HEK293 (cell line): ENCODE results near the gene RABGGTA.

Experiments used
- CTCF ChIA-PET: fragments of 350-600 bp; formaldehyde crosslinking; extraction: SDS; loops from one replicate; lab custom pipeline; 2021; ENCODE audit warnings: antibody characterized with exemption; lab: Yijun Ruan, JAX
- POLR2A ChIA-PET: fragments of 300-600 bp; formaldehyde crosslinking; extraction: SDS; loops from one replicate; lab custom pipeline; 2020; ENCODE audit warnings: antibody characterized with exemption, inconsistent platforms; lab: Yijun Ruan, JAX
- H3K27ac ChIP-seq: fragments of 200-500 bp; sonication (Bioruptor generic); 2 replicates; pipeline ENCODE4 v1.5.1; 2014; ENCODE audit warnings: low read depth, low read length, control low read depth, inconsistent platforms; ENCODE audit errors: extremely low read depth
- H3K36me3 ChIP-seq, 2 experiments: fragments of 200-500 bp in 1 of 2; sonication (Bioruptor generic) in 1 of 2; 1 replicate in 1 of 2; 2 replicates in 1 of 2; pipeline ENCODE4 v1.5.1; 2014 to 2017; ENCODE audit warnings: inconsistent platforms in 2 of 2, low read length in 2 of 2; ENCODE audit not compliant: control insufficient read depth in 2 of 2, insufficient read depth in 1 of 2
- H3K4me1 ChIP-seq: fragments of 200-500 bp; sonication (Bioruptor generic); 2 replicates; pipeline ENCODE4 v1.5.1; 2014; ENCODE audit warnings: mild to moderate bottlenecking, low read length, inconsistent platforms; ENCODE audit not compliant: control insufficient read depth, insufficient read depth
- H3K4me3 ChIP-seq: 2 replicates; pipeline ENCODE4 v1.5.1; 2011; ENCODE audit warnings: low read depth, mild to moderate bottlenecking, control low read depth, low read length, moderate library complexity
- H3K9me3 ChIP-seq: fragments of 200-500 bp; sonication (Bioruptor generic); 2 replicates; pipeline ENCODE4 v1.5.1; 2014; ENCODE audit warnings: low read depth, low read length, inconsistent platforms; ENCODE audit not compliant: control insufficient read depth, insufficient read depth
- KLF1 ChIP-seq: fragments of 450-650 bp; formaldehyde crosslinking; IDR thresholded peaks from 2 replicates; pipeline ENCODE4 v1.5.1; 2016; ENCODE audit warnings: missing biosample characterization, missing genetic modification characterization
- SALL2 ChIP-seq: fragments of 450-650 bp; formaldehyde crosslinking; IDR thresholded peaks from 2 replicates; pipeline ENCODE4 v1.5.0; 2017; ENCODE audit warnings: missing biosample characterization, mild to moderate bottlenecking, missing genetic modification characterization, borderline replicate concordance
- SP3 ChIP-seq: fragments of 450-650 bp; formaldehyde crosslinking; IDR thresholded peaks from 2 replicates; pipeline ENCODE4 v1.5.1; 2016; ENCODE audit warnings: missing biosample characterization, missing genetic modification characterization
- ZNF16 ChIP-seq: fragments of 450-650 bp; formaldehyde crosslinking; IDR thresholded peaks from 2 replicates; pipeline ENCODE4 v1.5.1; 2016; ENCODE audit warnings: low read depth, missing biosample characterization, missing genetic modification characterization
- ZNF223 ChIP-seq: fragments of 450-650 bp; formaldehyde crosslinking; IDR thresholded peaks from 2 replicates; pipeline ENCODE4 v1.5.1; 2016; ENCODE audit warnings: missing biosample characterization, missing genetic modification characterization
- ZNF280C ChIP-seq: fragments of 450-650 bp; formaldehyde crosslinking; IDR thresholded peaks from 2 replicates; pipeline ENCODE4 v1.5.1; 2016; ENCODE audit warnings: missing biosample characterization, missing genetic modification characterization
- ZNF324 ChIP-seq: fragments of 450-650 bp; formaldehyde crosslinking; IDR thresholded peaks from 2 replicates; pipeline ENCODE4 v1.5.1; 2016; ENCODE audit warnings: missing biosample characterization, missing genetic modification characterization
- ZNF426 ChIP-seq: fragments of 450-650 bp; formaldehyde crosslinking; IDR thresholded peaks from 2 replicates; pipeline ENCODE4 v1.5.1; 2017; ENCODE audit warnings: missing biosample characterization, missing genetic modification characterization, mild to moderate bottlenecking, inconsistent platforms, moderate library complexity
- ZNF518A ChIP-seq: fragments of 450-650 bp; formaldehyde crosslinking; conservative IDR thresholded peaks from 2 replicates; pipeline ENCODE4 v1.5.1; 2016; ENCODE audit warnings: low read depth, missing biosample characterization, missing genetic modification characterization
- ZNF555 ChIP-seq: fragments of 450-650 bp; formaldehyde crosslinking; conservative IDR thresholded peaks from 2 replicates; pipeline ENCODE4 v1.5.1; 2017; ENCODE audit warnings: missing biosample characterization, mild to moderate bottlenecking, missing genetic modification characterization, inconsistent platforms
- ZNF837 ChIP-seq: fragments of 450-650 bp; formaldehyde crosslinking; IDR thresholded peaks from 2 replicates; pipeline ENCODE4 v1.5.1; 2016; ENCODE audit warnings: missing biosample characterization, missing genetic modification characterization
- ZNF843 ChIP-seq: fragments of 450-650 bp; formaldehyde crosslinking; IDR thresholded peaks from 2 replicates; pipeline ENCODE4 v1.5.1; 2016; ENCODE audit warnings: missing biosample characterization, missing genetic modification characterization

Gene RABGGTA

GRCh38 chr14:24263848-24264247, 7.5 kb downstream of the RABGGTA start:
- no peak overlapping the region for H3K27ac ChIP-seq
- H3K4me1 ChIP-seq = no peaks in the 10 kb centered on the region
- POLR2A ChIA-PET = interaction anchor here (3.2 to 3.6 kb wide), 2 partner anchors 7 to 21 kb away, joined by 14 to 16 read pairs; partner anchors contain the start of genes RABGGTA and TINF2
- CTCF ChIA-PET = no interaction called here
- TF ChIP-seq SALL2 (no peak), ZNF223 (tag by site-specific recombination) (no peak), ZNF426 (tag by site-specific recombination) (no peak), ZNF324 (tag by site-specific recombination) (no peak), ZNF843 (tag by site-specific recombination) (no peak), ZNF555 (tag by site-specific recombination) (no peak), KLF1 (tag by site-specific recombination) (no peak), ZNF16 (tag by site-specific recombination) (no peak), ZNF837 (tag by site-specific recombination) (no peak)
- H3K36me3 ChIP-seq = peaks cover 0 to 30% of the 10 kb centered on the region in 2 experiments; a peak in 1 of 3 replicates
- no peak overlapping the region for H3K4me3 ChIP-seq
- no peaks in the 10 kb centered on the region for H3K9me3 ChIP-seq

GRCh38 chr14:24262821-24263733, 8.3 kb downstream of the RABGGTA start, which contains the start of gene TGM1:
TGM1 (minus strand) TSS chr14:24263177; CDS start chr14:24262352, 825 bp downstream.
- ChIA-PET POLR2A (interaction anchor here (3.2 to 3.6 kb wide), 2 partner anchors 8 to 20 kb away, joined by 14 to 16 read pairs; partner anchors contain the start of genes RABGGTA and TINF2), CTCF (interaction anchor here (1.0 to 1.4 kb wide), 4 partner anchors 18 to 89 kb away, joined by 3 to 6 read pairs (median 4); partner anchors contain the start of gene TINF2)
- H3K4me1 ChIP-seq = no peaks in the 10 kb centered on the region
- no peak within 1 kb of the TSS for H3K27ac ChIP-seq
- 0 out of 2 replicates have a peak, but pooled peaks have one; percentile 33 for TF ChIP-seq SP3 (tag by site-specific recombination)
- no peak for TF ChIP-seq ZNF518A
- TF ChIP-seq ZNF280C (tag by site-specific recombination) = no peak
- H3K9me3 ChIP-seq = no peaks in the 10 kb centered on the region
- peaks cover 0 to 27% of the 10 kb centered on the region in 2 experiments; a peak in 1 of 3 replicates for H3K36me3 ChIP-seq
- H3K4me3 ChIP-seq = no peak within 1 kb of the TSS
